ENCODE measurements around the gene TNIP1.
A peak's percentile ranks its signal among the peaks of the same experiment; 100 is the strongest.

Gene TNIP1

GRCh38 chr5:151038412-151038745 is 42.5 kb downstream of the TNIP1 start:
- DNase-seq: no peak

- DNase-seq: no peak
Observed at GRCh38 chr5:151037561-151038411, 43.0 kb downstream of the TNIP1 start.

- peak; percentile 38 for DNase-seq
Observed at GRCh38 chr5:151036556-151036955, 44.3 kb downstream of the TNIP1 start.

- DNase-seq: no peak
Observed at GRCh38 chr5:151034422-151035379, 46.1 kb downstream of the TNIP1 start.

- DNase-seq: no peak
Observed at GRCh38 chr5:151033217-151033934, 47.5 kb downstream of the TNIP1 start.

GRCh38 chr5:151031554-151031953 is 49.3 kb downstream of the TNIP1 start:
- DNase-seq: no peak

GRCh38 chr5:151030379-151030778 is 50.5 kb downstream of the TNIP1 start:
- no peak for DNase-seq

GRCh38 chr5:151030056-151030336 is 50.8 kb downstream of the TNIP1 start:
- DNase-seq: no peak

- DNase-seq: no peak
Observed at GRCh38 chr5:151029179-151030055, 51.4 kb downstream of the TNIP1 start.

GRCh38 chr5:151028717-151029116 is 52.1 kb downstream of the TNIP1 start:
- DNase-seq: no peak

GRCh38 chr5:151027961-151028479 is 52.8 kb downstream of the TNIP1 start:
- no peak for DNase-seq

- DNase-seq: no peak
Observed at GRCh38 chr5:151026679-151027078, 54.2 kb downstream of the TNIP1 start.

GRCh38 chr5:151026088-151026487 is 54.7 kb downstream of the TNIP1 start:
- DNase-seq: no peak

GRCh38 chr5:151025250-151025606 is 55.6 kb downstream of the TNIP1 start:
- DNase-seq: no peak

GRCh38 chr5:151024440-151025249 is 56.2 kb downstream of the TNIP1 start:
- no peak for DNase-seq

- DNase-seq: no peak
Observed at GRCh38 chr5:151023651-151024050, 57.2 kb downstream of the TNIP1 start.

- DNase-seq: no peak
Observed at GRCh38 chr5:151023047-151023615, 57.7 kb downstream of the TNIP1 start.

- no peak for DNase-seq
Observed at GRCh38 chr5:151022511-151023018, 58.3 kb downstream of the TNIP1 start.

- DNase-seq: no peak
Observed at GRCh38 chr5:151021746-151022145, 59.1 kb downstream of the TNIP1 start.

GRCh38 chr5:151020304-151021110 is 60.3 kb downstream of the TNIP1 start, which contains the start of gene GPX3:
TSS of gene GPX3 (plus strand) at chr5:151020591. CDS start at chr5:151020655, 64 bp downstream.
- DNase-seq: peak; percentile 31

All from NCI-H748 treated with DMSO at 0.1 percent for 48 hours (cell line).